Chondrocyte (in vitro differentiated cells): ENCODE results near the gene HRCT1. TPM values are rescaled to one million over a fixed set of nuclear protein-coding genes. Genes with fewer than 3 reads are reported as not detected.

ENCODE experiments used
- DNase-seq: peaks from one replicate; pipeline ENCODE4 v3.0.0; 2021; ENCODE audit warnings: mixed read lengths, low spot score
- H3K27ac Mint-ChIP-seq: one replicate; pipeline ENCODE4 v1.8.0; 2021; ENCODE audit warnings: mild to moderate bottlenecking, moderate library complexity, mixed read lengths; ENCODE audit not compliant: unreplicated experiment
- H3K27me3 Mint-ChIP-seq: 2 replicates; pipeline ENCODE4 v1.8.0; 2021; ENCODE audit warnings: low read depth, mixed read lengths
- H3K36me3 Mint-ChIP-seq: 2 replicates; pipeline ENCODE4 v1.8.0; 2021; ENCODE audit warnings: low read depth, mixed read lengths
- H3K4me1 Mint-ChIP-seq: 2 replicates; pipeline ENCODE4 v1.8.0; 2021; ENCODE audit warnings: low read depth, mild to moderate bottlenecking, mixed read lengths
- H3K4me3 Mint-ChIP-seq: one replicate; pipeline ENCODE4 v1.8.0; 2021; ENCODE audit warnings: mild to moderate bottlenecking, moderate library complexity, mixed read lengths; ENCODE audit not compliant: unreplicated experiment
- H3K9me3 Mint-ChIP-seq: 2 replicates; pipeline ENCODE4 v1.8.0; 2021; ENCODE audit warnings: low read depth, mixed read lengths
- total RNA-seq: library from RNA; stranded (reverse); gene quantifications from 3 replicates; pipeline ENCODE4 v1.2.1, GENCODE V29; 2021
- TF ChIP-seq, protein P1 (sequence below): fragments of 200-600 bp; sonication (generic); IDR thresholded peaks from 2 replicates; pipeline ENCODE4 v1.5.0; 2021; ENCODE audit warnings: antibody characterized with exemption, mild to moderate bottlenecking, moderate library complexity

HRCT1 gene
- total RNA-seq, 1 donor from 2014 or later: 7.2 TPM

DNA sequence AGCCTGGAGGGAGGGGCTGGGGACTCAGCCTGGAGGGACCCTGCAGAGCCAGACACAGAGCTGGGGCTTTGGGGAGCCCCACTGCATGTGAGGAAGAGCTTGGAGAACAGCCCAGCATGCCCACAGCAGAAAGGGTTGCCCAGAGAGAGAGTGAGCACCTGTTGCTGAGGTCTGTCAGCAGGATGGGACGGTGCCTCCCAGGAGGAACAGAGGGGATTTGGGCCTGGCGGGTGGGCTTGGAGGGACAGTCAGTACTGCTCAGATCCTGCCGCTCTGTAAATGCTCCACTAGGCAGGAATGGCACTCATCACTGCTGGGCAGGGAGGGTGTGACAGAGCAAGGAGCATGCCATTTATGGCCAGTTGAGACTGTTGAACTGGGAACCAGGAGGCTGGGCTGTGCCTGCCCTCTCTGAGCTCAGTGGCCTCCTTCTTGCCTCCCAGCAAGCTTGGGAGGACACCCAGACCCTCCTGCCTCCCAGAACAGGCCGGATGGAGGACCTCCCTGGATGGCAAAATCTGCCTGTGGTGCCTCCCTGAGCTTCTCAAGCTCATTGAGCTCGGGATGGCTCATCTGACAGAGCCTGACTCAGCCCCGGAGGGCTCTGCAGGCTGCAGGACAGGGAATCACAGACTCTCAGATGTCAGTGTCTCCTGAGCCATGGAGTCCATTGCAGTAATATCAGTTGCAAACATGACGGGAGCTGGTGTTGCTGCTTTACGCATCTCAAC, 786 bp upstream of the HRCT1 start:
- Mint-ChIP-seq H3K4me1 (peaks cover 70% of the 10 kb centered on the region), H3K27ac (peak overlapping the region; percentile 97), H3K4me3 (no peak overlapping the region), H3K9me3 (no peaks in the 10 kb centered on the region), H3K27me3 (no peaks in the 10 kb centered on the region), H3K36me3 (no peaks in the 10 kb centered on the region)
- no peak for DNase-seq
- TF ChIP-seq, protein P1, sequence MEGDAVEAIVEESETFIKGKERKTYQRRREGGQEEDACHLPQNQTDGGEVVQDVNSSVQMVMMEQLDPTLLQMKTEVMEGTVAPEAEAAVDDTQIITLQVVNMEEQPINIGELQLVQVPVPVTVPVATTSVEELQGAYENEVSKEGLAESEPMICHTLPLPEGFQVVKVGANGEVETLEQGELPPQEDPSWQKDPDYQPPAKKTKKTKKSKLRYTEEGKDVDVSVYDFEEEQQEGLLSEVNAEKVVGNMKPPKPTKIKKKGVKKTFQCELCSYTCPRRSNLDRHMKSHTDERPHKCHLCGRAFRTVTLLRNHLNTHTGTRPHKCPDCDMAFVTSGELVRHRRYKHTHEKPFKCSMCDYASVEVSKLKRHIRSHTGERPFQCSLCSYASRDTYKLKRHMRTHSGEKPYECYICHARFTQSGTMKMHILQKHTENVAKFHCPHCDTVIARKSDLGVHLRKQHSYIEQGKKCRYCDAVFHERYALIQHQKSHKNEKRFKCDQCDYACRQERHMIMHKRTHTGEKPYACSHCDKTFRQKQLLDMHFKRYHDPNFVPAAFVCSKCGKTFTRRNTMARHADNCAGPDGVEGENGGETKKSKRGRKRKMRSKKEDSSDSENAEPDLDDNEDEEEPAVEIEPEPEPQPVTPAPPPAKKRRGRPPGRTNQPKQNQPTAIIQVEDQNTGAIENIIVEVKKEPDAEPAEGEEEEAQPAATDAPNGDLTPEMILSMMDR: no peak

DNA sequence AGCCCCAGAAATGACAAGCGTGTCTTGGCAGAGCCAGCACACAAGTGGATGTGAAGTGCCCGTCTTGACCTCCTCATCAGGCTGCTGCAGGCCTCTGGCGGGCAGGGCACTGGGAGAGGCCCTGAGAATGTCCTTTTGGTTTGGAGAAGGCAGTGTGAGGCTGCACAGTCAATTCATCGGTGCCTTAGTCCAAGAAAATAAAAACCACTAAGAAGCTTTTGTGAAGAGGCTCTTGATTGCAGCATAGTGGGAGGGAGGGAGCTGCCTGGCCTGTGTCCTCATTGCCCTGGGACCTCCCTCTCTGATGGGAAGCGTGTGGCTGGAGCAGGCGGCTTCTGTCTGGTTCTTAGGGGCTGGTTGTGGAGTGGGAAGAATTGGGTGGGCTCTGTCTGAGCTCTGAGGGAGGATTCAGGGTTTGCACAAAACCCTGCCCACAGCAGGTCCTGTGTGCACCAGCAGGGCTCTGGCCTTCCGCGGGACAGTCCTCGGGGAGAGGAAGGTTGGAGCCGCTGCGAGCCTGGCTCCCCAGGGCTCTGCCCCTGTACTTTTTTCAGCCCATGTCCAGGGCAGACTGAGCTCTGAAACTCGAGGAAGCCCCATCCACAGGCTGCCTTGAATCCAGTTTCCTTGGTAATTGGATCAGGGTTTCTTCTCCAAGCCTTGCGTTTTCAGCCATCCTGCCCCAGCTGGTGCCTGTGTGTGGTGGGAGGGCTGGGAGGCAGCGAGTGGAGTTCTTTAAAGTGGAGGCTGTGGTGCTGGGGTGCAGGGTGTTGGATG, 1.1 kb downstream of the HRCT1 start:
- no peaks in the 10 kb centered on the region for H3K27me3 Mint-ChIP-seq
- no peaks in the 10 kb centered on the region for H3K36me3 Mint-ChIP-seq
- H3K9me3 Mint-ChIP-seq: no peaks in the 10 kb centered on the region
- TF ChIP-seq, protein P1: no peak
- peak overlapping the region; percentile 60 for H3K4me3 Mint-ChIP-seq
- H3K27ac Mint-ChIP-seq: peak overlapping the region; percentile 97
- H3K4me1 Mint-ChIP-seq: peaks cover 88% of the 10 kb centered on the region
- no peak for DNase-seq

DNA sequence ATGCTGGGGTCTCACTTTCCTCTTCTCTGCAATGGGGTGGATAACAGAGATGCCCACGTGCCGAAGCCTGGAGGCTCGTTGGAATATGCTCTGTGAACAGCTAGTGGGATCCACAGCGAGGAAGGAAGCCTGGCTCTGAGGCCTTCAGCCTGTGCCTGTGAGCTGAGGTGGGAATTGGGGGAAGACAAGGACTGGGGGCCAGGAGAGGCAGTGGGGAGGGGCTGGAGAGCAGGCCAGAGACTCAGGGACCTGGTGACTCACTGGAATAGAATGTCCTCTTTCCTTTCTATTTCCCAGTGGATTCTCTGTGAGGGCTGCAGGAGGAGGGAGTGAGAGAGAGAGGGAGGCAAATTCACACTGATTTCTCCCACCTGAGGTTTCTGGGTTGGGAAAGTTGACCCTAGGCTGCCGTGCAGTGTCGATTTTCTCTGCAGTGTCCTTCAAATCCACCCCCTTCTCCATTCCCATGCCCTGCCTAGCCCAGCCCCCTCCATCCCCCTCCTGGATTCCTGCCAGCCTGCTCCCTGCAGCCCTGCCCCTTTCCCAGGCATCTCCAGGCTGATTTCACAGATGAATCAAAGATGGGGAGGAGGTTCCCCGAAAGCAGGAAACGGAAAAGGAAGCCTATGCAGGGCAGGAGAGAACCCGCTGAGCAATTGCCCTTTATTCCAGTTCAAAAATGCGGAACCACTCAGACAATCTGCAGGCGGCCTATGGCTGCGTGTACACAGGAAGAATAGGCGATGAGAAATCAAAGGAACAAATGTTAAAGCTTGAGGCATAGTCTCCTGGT, 1.9 kb downstream of the HRCT1 start:
- TF ChIP-seq, protein P1: no peak
- Mint-ChIP-seq H3K4me1 (peaks cover 86% of the 10 kb centered on the region), H3K4me3 (peak overlapping the region; percentile 60), H3K9me3 (no peaks in the 10 kb centered on the region), H3K27me3 (no peaks in the 10 kb centered on the region), H3K27ac (peak overlapping the region; percentile 97), H3K36me3 (no peaks in the 10 kb centered on the region)
- no peak for DNase-seq

DNA sequence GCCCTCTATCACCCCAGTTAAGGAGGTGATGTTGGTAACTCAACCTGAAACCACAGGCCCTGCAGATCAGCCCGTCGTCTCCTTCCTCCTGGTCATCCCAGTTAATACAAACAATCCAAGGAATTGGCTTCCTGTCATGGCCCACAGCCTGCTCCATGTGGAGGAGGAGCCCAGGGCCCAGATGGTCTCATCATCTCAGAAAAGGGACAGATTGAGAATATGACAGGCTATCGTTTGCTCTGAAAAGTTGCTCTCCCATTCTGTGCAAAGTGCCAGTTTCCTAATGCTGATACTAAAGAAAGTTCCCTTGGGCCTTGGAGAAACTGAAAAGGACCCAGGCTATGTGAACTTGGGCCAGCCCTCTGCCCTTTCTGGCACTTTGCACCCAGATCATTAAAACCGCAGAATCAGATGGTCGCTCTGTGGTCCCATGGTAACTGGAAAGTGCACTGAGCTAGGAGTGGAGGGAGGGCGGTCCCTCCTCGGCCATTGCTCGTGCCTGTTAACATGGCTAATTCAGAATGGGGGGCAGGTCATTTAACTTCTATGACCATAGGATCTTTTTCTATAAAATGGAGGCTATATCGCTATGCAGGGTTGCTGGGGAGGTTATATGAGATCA, 2.6 kb downstream of the HRCT1 start:
- Mint-ChIP-seq H3K4me3 (peak overlapping the region; percentile 60), H3K36me3 (no peaks in the 10 kb centered on the region), H3K9me3 (no peaks in the 10 kb centered on the region), H3K27ac (peak overlapping the region; percentile 97), H3K4me1 (peaks cover 81% of the 10 kb centered on the region), H3K27me3 (no peaks in the 10 kb centered on the region)
- DNase-seq: no peak
- TF ChIP-seq, protein P1: no peak
